ENCODE data around the gene ADGRE3. TPM values are rescaled to one million over a fixed set of nuclear protein-coding genes. Genes with fewer than 3 reads are reported as not detected.

Gene ADGRE3, protein sequence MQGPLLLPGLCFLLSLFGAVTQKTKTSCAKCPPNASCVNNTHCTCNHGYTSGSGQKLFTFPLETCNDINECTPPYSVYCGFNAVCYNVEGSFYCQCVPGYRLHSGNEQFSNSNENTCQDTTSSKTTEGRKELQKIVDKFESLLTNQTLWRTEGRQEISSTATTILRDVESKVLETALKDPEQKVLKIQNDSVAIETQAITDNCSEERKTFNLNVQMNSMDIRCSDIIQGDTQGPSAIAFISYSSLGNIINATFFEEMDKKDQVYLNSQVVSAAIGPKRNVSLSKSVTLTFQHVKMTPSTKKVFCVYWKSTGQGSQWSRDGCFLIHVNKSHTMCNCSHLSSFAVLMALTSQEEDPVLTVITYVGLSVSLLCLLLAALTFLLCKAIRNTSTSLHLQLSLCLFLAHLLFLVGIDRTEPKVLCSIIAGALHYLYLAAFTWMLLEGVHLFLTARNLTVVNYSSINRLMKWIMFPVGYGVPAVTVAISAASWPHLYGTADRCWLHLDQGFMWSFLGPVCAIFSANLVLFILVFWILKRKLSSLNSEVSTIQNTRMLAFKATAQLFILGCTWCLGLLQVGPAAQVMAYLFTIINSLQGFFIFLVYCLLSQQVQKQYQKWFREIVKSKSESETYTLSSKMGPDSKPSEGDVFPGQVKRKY
- not detected in 2 replicates for total RNA-seq (2014; rRNA removed; shearing (Covaris generic); ENCODE audit: low replicate concordance)

DNA sequence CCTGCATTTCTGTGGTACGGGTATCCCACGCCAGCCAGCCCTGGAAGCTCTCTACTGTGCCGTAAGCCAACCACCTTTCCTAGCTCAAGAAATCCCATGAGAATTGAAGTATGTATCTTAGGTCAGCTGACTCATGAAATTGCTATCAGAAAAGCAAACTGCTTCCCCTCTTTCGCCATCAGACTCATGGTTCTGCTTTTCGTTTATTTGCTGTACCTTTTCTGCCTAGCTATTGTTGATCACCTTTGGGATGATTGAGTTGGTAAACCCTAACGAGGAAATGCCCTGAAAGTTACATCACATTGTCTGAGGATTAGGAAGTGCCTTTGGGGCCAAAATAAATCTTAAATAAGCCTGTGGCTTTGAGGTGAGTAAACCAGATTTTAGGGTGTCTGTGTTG lies at the start of gene ADGRE3:
Gene ADGRE3, minus strand, starts transcription at position 81 of the 400 bp plus-strand sequence. Its CDS starts 74 bp downstream, at position 7.
- DNase-seq (ENCODE audit: low read depth) = no peak
- in situ Hi-C loops (cut with HindIII; ENCODE audit: low pct_unique_long_range_greater_than_20kb, low sequenced_read_pairs) = no loop called here

GRCh38 chr19:14722127-14722526 lies 47.5 kb upstream of the ADGRE3 start:
- in situ Hi-C loops (cut with HindIII; ENCODE audit: low pct_unique_long_range_greater_than_20kb, low sequenced_read_pairs) = no loop called here

GRCh38 chr19:14719162-14719561 lies 44.5 kb upstream of the ADGRE3 start:
- in situ Hi-C loops (cut with HindIII; ENCODE audit: low pct_unique_long_range_greater_than_20kb, low sequenced_read_pairs) = no loop called here

More at GRCh38 chr19:14722127-14722526, 47.5 kb upstream of the ADGRE3 start:
- DNase-seq (ENCODE audit: low read depth) = no peak

GRCh38 chr19:14718522-14719116 lies 44.0 kb upstream of the ADGRE3 start:
- peak; percentile 9 for DNase-seq (ENCODE audit: low read depth)
- in situ Hi-C loops (cut with HindIII; ENCODE audit: low pct_unique_long_range_greater_than_20kb, low sequenced_read_pairs) = no loop called here

More at GRCh38 chr19:14719162-14719561, 44.5 kb upstream of the ADGRE3 start:
- DNase-seq (ENCODE audit: low read depth) = no peak

- in situ Hi-C loops (cut with HindIII; ENCODE audit: low pct_unique_long_range_greater_than_20kb, low sequenced_read_pairs) = no loop called here
- no peak for DNase-seq (ENCODE audit: low read depth)
Measured at GRCh38 chr19:14715841-14716240, 41.2 kb upstream of the ADGRE3 start.

DNA sequence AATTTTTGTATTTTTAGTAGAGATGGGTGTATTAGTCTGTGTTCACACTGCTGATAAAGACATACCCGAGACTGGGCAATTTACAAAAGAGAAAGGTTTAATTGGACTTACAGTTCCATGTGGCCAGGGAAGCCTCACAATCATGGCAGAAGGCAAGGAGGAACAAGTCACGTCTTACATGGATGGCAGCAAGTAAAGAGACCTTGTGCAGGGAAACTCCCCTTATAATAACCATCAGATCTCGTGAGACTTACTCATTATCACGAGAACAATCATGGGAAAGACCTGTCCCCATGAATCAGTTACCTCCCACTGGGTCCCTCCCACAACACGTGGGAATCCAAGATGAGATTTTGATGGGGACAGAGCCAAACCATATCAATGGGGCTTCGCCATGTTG lies 29.8 kb upstream of the ADGRE3 start:
- DNase-seq (ENCODE audit: low read depth) = no peak
- in situ Hi-C loops (cut with HindIII; ENCODE audit: low pct_unique_long_range_greater_than_20kb, low sequenced_read_pairs) = no loop called here

GRCh38 chr19:14703833-14704232 lies 29.2 kb upstream of the ADGRE3 start:
- DNase-seq (ENCODE audit: low read depth) = no peak
- in situ Hi-C loops (cut with HindIII; ENCODE audit: low pct_unique_long_range_greater_than_20kb, low sequenced_read_pairs) = no loop called here

DNA sequence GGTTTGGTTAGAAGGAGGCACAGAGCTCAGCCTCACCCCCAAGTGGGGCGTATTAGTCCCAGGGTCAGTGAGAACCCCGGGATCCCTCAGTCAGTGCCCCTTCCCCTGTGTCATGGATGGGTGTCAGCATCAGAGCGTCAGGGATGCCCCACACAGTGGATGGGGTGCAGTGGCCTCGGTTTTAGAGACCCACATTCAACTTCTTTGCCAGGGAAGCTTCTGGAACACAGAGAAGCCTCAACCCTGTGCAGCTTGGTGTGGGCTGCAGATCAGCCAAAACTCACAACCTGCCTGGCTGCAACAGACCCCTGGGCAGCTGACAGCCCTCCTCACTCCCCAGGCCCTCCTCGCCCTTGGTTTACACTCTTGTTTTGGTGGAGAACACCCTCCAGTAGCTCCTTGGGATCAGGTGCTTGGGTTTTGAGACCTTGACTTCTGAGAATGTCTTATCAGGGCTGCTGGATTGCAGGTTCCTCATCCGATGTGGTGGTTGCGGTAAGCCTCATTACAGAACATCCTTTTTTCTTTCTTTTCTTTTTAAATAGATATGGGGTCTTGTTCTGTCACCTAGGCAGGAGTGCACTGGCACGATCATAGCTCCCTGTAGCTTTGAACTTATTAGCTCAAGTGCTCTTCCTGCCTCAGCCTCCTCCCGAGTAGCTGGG lies 26.2 kb upstream of the ADGRE3 start:
- DNase-seq (ENCODE audit: low read depth) = no peak
- in situ Hi-C loops (cut with HindIII; ENCODE audit: low pct_unique_long_range_greater_than_20kb, low sequenced_read_pairs) = no loop called here

- in situ Hi-C loops (cut with HindIII; ENCODE audit: low pct_unique_long_range_greater_than_20kb, low sequenced_read_pairs) = no loop called here
Measured at GRCh38 chr19:14699641-14700040, 25.0 kb upstream of the ADGRE3 start.

GRCh38 chr19:14695471-14695870 lies 20.8 kb upstream of the ADGRE3 start:
- in situ Hi-C loops (cut with HindIII; ENCODE audit: low pct_unique_long_range_greater_than_20kb, low sequenced_read_pairs) = no loop called here
- no peak for DNase-seq (ENCODE audit: low read depth)

More at GRCh38 chr19:14699641-14700040, 25.0 kb upstream of the ADGRE3 start:
- no peak for DNase-seq (ENCODE audit: low read depth)

DNA sequence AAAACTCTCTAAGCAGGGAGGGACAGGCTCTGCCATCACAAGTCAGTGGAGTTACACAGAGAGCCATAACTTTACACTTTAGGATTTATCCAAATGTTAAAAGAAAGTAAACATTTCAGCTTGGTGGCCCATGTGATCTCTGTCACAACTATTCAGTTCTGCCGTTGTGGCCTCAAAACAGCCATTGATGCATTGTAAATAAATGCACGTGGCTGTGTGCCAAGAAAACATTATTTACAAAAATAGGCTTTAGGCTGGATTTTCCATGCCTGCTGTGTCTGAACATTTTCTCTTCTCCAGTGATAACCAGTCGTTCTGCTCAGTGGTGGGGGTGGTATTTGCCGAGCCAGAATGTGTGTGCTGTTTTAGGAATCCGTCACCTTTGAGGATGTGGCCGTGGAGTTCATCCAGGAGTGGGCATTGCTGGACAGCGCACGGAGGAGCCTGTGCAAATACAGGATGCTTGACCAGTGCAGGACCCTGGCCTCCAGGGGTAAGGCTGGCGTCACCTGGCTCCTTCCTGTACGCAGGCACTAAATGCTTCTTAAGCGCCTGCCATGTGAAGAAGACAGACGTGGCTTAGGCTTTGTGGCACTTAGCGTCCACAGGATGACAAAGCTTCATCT lies 20.1 kb upstream of the ADGRE3 start:
- in situ Hi-C loops (cut with HindIII; ENCODE audit: low pct_unique_long_range_greater_than_20kb, low sequenced_read_pairs) = no loop called here
- DNase-seq (ENCODE audit: low read depth) = no peak

- DNase-seq (ENCODE audit: low read depth) = peak; percentile 89
- in situ Hi-C loops (cut with HindIII; ENCODE audit: low pct_unique_long_range_greater_than_20kb, low sequenced_read_pairs) = no loop called here
Measured at GRCh38 chr19:14689598-14690503, 15.2 kb upstream of the ADGRE3 start, which contains the start of gene ZNF333. Gene ZNF333 (plus strand): TSS chr19:14690048. CDS start chr19:14693492, 3,444 bp downstream.

- DNase-seq (ENCODE audit: low read depth) = no peak
- in situ Hi-C loops (cut with HindIII; ENCODE audit: low pct_unique_long_range_greater_than_20kb, low sequenced_read_pairs) = no loop called here
Measured at GRCh38 chr19:14686411-14686810, 11.8 kb upstream of the ADGRE3 start.

DNA sequence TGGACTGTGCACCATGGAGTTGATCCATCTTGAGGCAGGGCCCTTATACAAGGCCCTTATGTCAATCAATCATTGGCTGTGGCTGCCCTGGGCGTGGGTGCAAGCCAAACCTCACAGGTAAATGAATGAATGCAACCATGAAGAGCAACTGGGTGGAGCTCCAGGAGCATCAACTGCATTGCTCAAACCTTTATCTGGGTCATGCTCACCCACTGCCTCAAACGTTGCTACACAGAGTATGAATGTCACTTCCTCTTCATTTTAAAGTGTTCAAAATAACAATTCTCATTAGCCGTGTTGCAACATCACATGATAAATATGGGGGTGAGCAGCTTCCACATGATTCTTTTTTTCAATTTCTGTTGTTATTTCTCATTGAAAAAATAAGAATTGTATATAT lies 8.8 kb upstream of the ADGRE3 start:
- no peak for DNase-seq (ENCODE audit: low read depth)
- in situ Hi-C loops (cut with HindIII; ENCODE audit: low pct_unique_long_range_greater_than_20kb, low sequenced_read_pairs) = no loop called here

- in situ Hi-C loops (cut with HindIII; ENCODE audit: low pct_unique_long_range_greater_than_20kb, low sequenced_read_pairs) = no loop called here
- no peak for DNase-seq (ENCODE audit: low read depth)
Measured at GRCh38 chr19:14682084-14682483, 7.4 kb upstream of the ADGRE3 start.

- no peak for DNase-seq (ENCODE audit: low read depth)
- in situ Hi-C loops (cut with HindIII; ENCODE audit: low pct_unique_long_range_greater_than_20kb, low sequenced_read_pairs) = no loop called here
Measured at GRCh38 chr19:14678199-14678598, 3.6 kb upstream of the ADGRE3 start.

DNA sequence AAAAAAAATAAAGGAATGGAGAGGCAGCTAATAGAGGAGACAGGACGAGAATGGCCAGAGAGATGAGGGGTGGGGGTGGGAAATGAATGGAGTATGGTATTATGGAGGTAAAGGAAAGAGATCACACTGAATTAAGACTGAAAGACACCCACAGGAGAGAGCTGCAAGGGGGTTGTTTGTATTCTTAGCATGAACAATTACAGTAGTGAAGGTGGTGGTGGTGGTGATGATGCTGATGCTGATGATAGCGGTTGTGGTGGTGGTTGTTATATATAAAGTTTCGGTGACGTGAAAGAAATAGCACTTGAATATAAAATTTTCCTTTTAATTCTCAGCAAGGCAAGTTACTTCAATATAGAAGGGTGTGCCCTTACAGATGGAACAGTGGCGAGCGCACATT lies 2.8 kb upstream of the ADGRE3 start:
- DNase-seq (ENCODE audit: low read depth) = no peak
- in situ Hi-C loops (cut with HindIII; ENCODE audit: low pct_unique_long_range_greater_than_20kb, low sequenced_read_pairs) = no loop called here
